K562 (cell line): ENCODE results near the gene FBXL4. TPM values are rescaled to one million over a fixed set of nuclear protein-coding genes. Genes with fewer than 3 reads are reported as not detected.

Source experiments
- ATAC-seq: fragments of 200-7000 bp; cut with Tn5 transposase; 3 replicates; pipeline ENCODE4 v1.9.1; 2020; ENCODE audit warnings: moderate library complexity
- BruUV-seq: library from RNA; stranded (reverse); fragments of 400-500 nt; replicated peaks from 2 replicates; lab custom pipeline; 2021; lab: Mats Ljungman, UMichigan
- CTCF ChIA-PET: fragments of 300-600 bp; formaldehyde crosslinking; extraction: SDS; loops from one replicate; lab custom pipeline; 2021; ENCODE audit warnings: low intra/inter-chr PET ratio; lab: Yijun Ruan, JAX
- POLR2A ChIA-PET: fragments of 300-600, 350-650 bp; sonication (Branson Sonifier 250); formaldehyde crosslinking; extraction: SDS; loops from one replicate; lab custom pipeline; 2021; ENCODE audit warnings: antibody characterized with exemption, inconsistent platforms; lab: Yijun Ruan, JAX
- DNase-seq, 4 experiments: peaks; one replicate each; pipeline versions ENCODE4 v3.0.0 to v3.0.0-alpha.2; 2011 to 2018; ENCODE audit warnings: low spot score in 3 of 4, mixed read lengths in 3 of 4; ENCODE audit errors: extremely low read depth in 1 of 4
- FAIRE-seq: peaks from 2 replicates; lab custom pipeline; 2011; peaks lifted over from hg19 to GRCh38; lab: Jason Lieb, UNC
- H2AFZ ChIP-seq: 2 replicates; pipeline ENCODE4 v1.6.0; 2011; ENCODE audit warnings: low read depth, low read length, control low read depth, inconsistent platforms
- H3K27ac ChIP-seq: fragments of 200-600 bp; 3 replicates; pipeline ENCODE4 v1.8.0; 2011; ENCODE audit warnings: low read depth, mild to moderate bottlenecking, control low read depth, inconsistent platforms, low read length, moderate library complexity, mixed read lengths; ENCODE audit errors: extremely low read depth
- H3K27me3 ChIP-seq, 2 experiments: fragments of 300-600 bp in 1 of 2; 2 replicates in 1 of 2; 3 replicates in 1 of 2; pipeline versions ENCODE4 v1.6.0 to v1.8.0; 2011; ENCODE audit warnings: inconsistent platforms in 2 of 2, low read length in 2 of 2, mild to moderate bottlenecking in 1 of 2, mixed read lengths in 1 of 2, moderate library complexity in 1 of 2; ENCODE audit not compliant: control insufficient read depth in 2 of 2, insufficient read depth in 2 of 2
- H3K36me3 ChIP-seq: fragments of 300-600 bp; 3 replicates; pipeline ENCODE4 v1.8.0; 2011; ENCODE audit warnings: mild to moderate bottlenecking, low read length, inconsistent platforms; ENCODE audit not compliant: control insufficient read depth, insufficient read depth
- H3K4me1 ChIP-seq, 2 experiments: fragments of 200-600 bp in 1 of 2; replicated peaks in 1 of 2; 2 replicates in 1 of 2; 3 replicates in 1 of 2; pipeline versions ENCODE4 v1.5.1 to v1.8.0; 2011; ENCODE audit warnings: inconsistent platforms in 2 of 2, low read length in 2 of 2, mild to moderate bottlenecking in 1 of 2, mixed read lengths in 1 of 2, moderate library complexity in 1 of 2; ENCODE audit not compliant: control insufficient read depth in 2 of 2, insufficient read depth in 2 of 2
- H3K4me2 ChIP-seq: 2 replicates; pipeline ENCODE4 v1.6.1; 2011; ENCODE audit warnings: low read length, control low read depth, inconsistent platforms, mixed read lengths; ENCODE audit not compliant: insufficient read depth
- H3K4me3 ChIP-seq: fragments of 200-600 bp; sonication (generic), shearing (Covaris generic); 2 replicates; pipeline ENCODE4 v1.5.1; 2016; ENCODE audit warnings: control low read depth, inconsistent platforms
- H3K79me2 ChIP-seq: fragments of 200-600 bp; 3 replicates; pipeline ENCODE4 v1.8.0; 2011; ENCODE audit warnings: low read length, inconsistent platforms; ENCODE audit not compliant: control insufficient read depth, insufficient read depth
- H3K9ac ChIP-seq, 2 experiments: 2 replicates each; pipeline versions ENCODE4 v1.6.0 to v1.6.1; 2011; ENCODE audit warnings: low read depth in 2 of 2, low read length in 2 of 2, control low read depth in 1 of 2, inconsistent platforms in 1 of 2, mild to moderate bottlenecking in 1 of 2, mixed read lengths in 1 of 2; ENCODE audit not compliant: insufficient read depth in 1 of 2
- H3K9me1 ChIP-seq: one replicate; pipeline ENCODE4 v1.6.0; 2011; ENCODE audit warnings: inconsistent platforms, mild to moderate bottlenecking, low read length, moderate library complexity; ENCODE audit not compliant: control insufficient read depth, insufficient read depth
- H3K9me3 ChIP-seq: replicated peaks from 2 replicates; pipeline ENCODE4 v1.5.1; 2011; ENCODE audit warnings: low read depth, low read length, inconsistent platforms; ENCODE audit not compliant: control insufficient read depth, insufficient read depth
- H4K20me1 ChIP-seq: replicated peaks from 2 replicates; pipeline ENCODE4 v1.6.1; 2011; ENCODE audit warnings: low read length, inconsistent platforms, mixed read lengths; ENCODE audit not compliant: control insufficient read depth, insufficient read depth
- ARID1B ChIP-seq: fragments of 450-650 bp; IDR thresholded peaks from 2 replicates; pipeline ENCODE4 v1.6.1; 2016; ENCODE audit warnings: antibody characterized with exemption, mild to moderate bottlenecking, inconsistent platforms
- BACH1 ChIP-seq: fragments of 200-800 bp; sonication (Bioruptor generic); IDR thresholded peaks from 2 replicates; pipeline ENCODE4 v1.6.1; 2016; ENCODE audit warnings: missing genetic modification characterization, missing compliant biosample characterization
- CCNT2 ChIP-seq: IDR thresholded peaks from 2 replicates; pipeline ENCODE4 v1.6.1; 2011; ENCODE audit warnings: borderline replicate concordance, low read depth, mild to moderate bottlenecking, moderate library complexity, mixed read lengths, low read length; ENCODE audit not compliant: insufficient read length; ENCODE audit errors: extremely low read depth
- EP300 ChIP-seq: IDR thresholded peaks from 2 replicates; pipeline ENCODE4 v1.6.1; 2012; ENCODE audit warnings: low read length, improper control_type of control experiment
- ETS2 ChIP-seq: IDR thresholded peaks from 2 replicates; pipeline ENCODE4 v1.6.1; 2016; ENCODE audit warnings: borderline replicate concordance, missing genetic modification characterization, mild to moderate bottlenecking, moderate library complexity, missing compliant biosample characterization; ENCODE audit not compliant: poor library complexity, severe bottlenecking
- HDAC6 ChIP-seq: IDR thresholded peaks from 2 replicates; pipeline ENCODE4 v1.6.1; 2012; ENCODE audit warnings: low read depth, mild to moderate bottlenecking, control low read depth, inconsistent platforms, low read length, moderate library complexity
- KDM1A ChIP-seq, 2 experiments: fragments of 450-650 bp; IDR thresholded peaks; 2 replicates each; pipeline ENCODE4 v1.6.1; 2016; ENCODE audit warnings: mild to moderate bottlenecking in 2 of 2
- RFX1 ChIP-seq: fragments of 450-650 bp; IDR thresholded peaks from 2 replicates; pipeline ENCODE4 v1.6.1; 2016; ENCODE audit warnings: mild to moderate bottlenecking, moderate library complexity
- RFX5 ChIP-seq: IDR thresholded peaks from 2 replicates; pipeline ENCODE4 v1.6.1; 2011; ENCODE audit warnings: low read depth, mild to moderate bottlenecking, improper control_type of control experiment, low read length
- RFX7 ChIP-seq: fragments of 250-450 bp; sonication (Bioruptor Pico); IDR thresholded peaks from 2 replicates; pipeline ENCODE4 v1.5.1; 2021; ENCODE audit warnings: mild to moderate bottlenecking
- SMAD1 ChIP-seq: fragments of 150-350 bp; IDR thresholded peaks from 2 replicates; pipeline ENCODE4 v1.6.1; 2014; ENCODE audit warnings: low read length, low read depth; ENCODE audit not compliant: partially characterized antibody
- SRSF9 ChIP-seq: fragments of 200-400 bp; formaldehyde crosslinking; IDR thresholded peaks from 2 replicates; pipeline ENCODE4 v1.6.1; 2017; ENCODE audit warnings: low read depth, low read length, borderline replicate concordance
- TCF3 ChIP-seq: sonication (generic); formaldehyde crosslinking; IDR thresholded peaks from 2 replicates; pipeline ENCODE4 v1.4.0; 2020; ENCODE audit warnings: mild to moderate bottlenecking, missing genetic modification reagents
- YBX1 ChIP-seq: fragments of 450-650 bp; IDR thresholded peaks from 2 replicates; pipeline ENCODE4 v1.7.1; 2016; ENCODE audit warnings: mild to moderate bottlenecking
- ZNF133 ChIP-seq: fragments of 250-450 bp; sonication (Bioruptor Pico); IDR thresholded peaks from 2 replicates; pipeline ENCODE4 v1.4.0; 2020; ENCODE audit warnings: mild to moderate bottlenecking
- ZNF165 ChIP-seq: fragments of 250-450 bp; sonication (Bioruptor Pico); IDR thresholded peaks from 2 replicates; pipeline ENCODE4 v1.4.0; 2020; ENCODE audit warnings: borderline replicate concordance
- ZNF311 ChIP-seq: fragments of 250-450 bp; sonication (Bioruptor Pico); IDR thresholded peaks from 2 replicates; pipeline ENCODE4 v1.4.0; 2020; ENCODE audit warnings: mild to moderate bottlenecking, moderate library complexity
- ZNF316 ChIP-seq: fragments of 450-650 bp; IDR thresholded peaks from 2 replicates; pipeline ENCODE4 v1.6.1; 2016
- ZNF589 ChIP-seq: fragments of 200-800 bp; sonication (Bioruptor generic); IDR thresholded peaks from 2 replicates; pipeline ENCODE4 v1.6.1; 2016; ENCODE audit warnings: low read depth, missing genetic modification characterization, missing compliant biosample characterization
- WGBS: fragments of 100-300 bp; shearing (Covaris generic); methylation state at CpG from one replicate; pipeline ENCODE4 v1.1.6; 2016; ENCODE audit warnings: low coverage, mixed read lengths; ENCODE audit not compliant: insufficient coverage; ENCODE audit errors: missing lambda C conversion rate; 5-methylcytosine and 5-hydroxymethylcytosine counted together
- in situ Hi-C: fragments of 300-500 bp; cut with MboI; formaldehyde crosslinking; loops from 4 replicates; pipeline ENCODE4 v1.15.0; 2018; ENCODE audit warnings: inconsistent platforms, mixed read lengths
- intact Hi-C: fragments of 100-400 bp; cut with micrococcal nuclease; formaldehyde crosslinking; loops from 2 replicates; pipeline ENCODE4 v1.14.2; 2022
- polyA plus RNA-seq, 8 experiments: library from polyadenylated mRNA; depleted of rRNA in 4 of 8; stranded (reverse) in 5 of 8; unstranded in 3 of 8; fragments of >200 nt; fragmentation: Nextera tagmentation in 2 of 8; fragmentation: Illumina TruSeq in 1 of 8; extraction: Ambion mirVana in 2 of 8; extraction: Trizol in 1 of 8; gene quantifications; 2 replicates each; pipeline versions ENCODE4 v1.2.1 to v1.2.3, GENCODE V29; 2011 to 2014; ENCODE audit warnings: inconsistent platforms in 1 of 8, missing spikeins in 1 of 8
- total RNA-seq, 7 experiments: library from RNA; depleted of rRNA in 6 of 7; stranded (reverse); fragments of >200 nt in 6 of 7; fragmentation: Illumina TruSeq in 2 of 7; extraction: Trizol in 2 of 7; gene quantifications; 2 replicates each; pipeline versions ENCODE4 v1.2.1 to v1.2.3, GENCODE V29; 2011 to 2021; ENCODE audit warnings: low replicate concordance in 1 of 7
- TF ChIP-seq, protein P1 (sequence below): sonication (generic); formaldehyde crosslinking; IDR thresholded peaks from 2 replicates; pipeline ENCODE4 v1.8.1; 2023; ENCODE audit warnings: mild to moderate bottlenecking, missing genetic modification reagents
- TF ChIP-seq, protein P2 (sequence below): fragments of 250-450 bp; sonication (Bioruptor Pico); IDR thresholded peaks from 2 replicates; pipeline ENCODE4 v1.5.0; 2020; ENCODE audit warnings: mild to moderate bottlenecking, borderline replicate concordance
- TF ChIP-seq, protein P3 (sequence below): sonication (generic); IDR thresholded peaks from 2 replicates; pipeline ENCODE4 v1.6.1; 2016

Gene FBXL4
- total and polyA plus RNA-seq, 9 of the 15 experiments (the other 6 are each of a cell fraction or from before 2014, with no cell fraction given): 4.2 to 23.1 (median 7.7) TPM

DNA sequence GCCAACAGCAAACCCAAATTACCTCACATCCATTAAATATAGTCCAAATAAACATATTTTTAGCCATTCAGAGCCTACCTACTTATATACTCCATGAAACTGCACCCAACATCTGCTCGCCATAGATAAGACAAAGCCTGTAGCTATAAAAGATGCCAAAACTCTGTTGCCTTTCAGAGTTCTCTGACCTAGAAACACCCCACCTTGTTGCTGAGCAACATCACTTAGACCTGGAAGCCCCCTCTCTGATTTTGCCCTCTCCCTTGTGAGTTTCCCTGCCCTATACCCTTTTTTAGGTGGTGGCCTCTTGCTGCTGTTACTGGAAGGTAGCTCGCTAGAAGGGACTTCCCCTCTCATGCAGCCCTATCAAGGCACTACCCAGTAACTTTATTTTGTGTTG lies 27.7 kb upstream of the FBXL4 start:
- Histone ChIP-seq H3K36me3 (no peaks in the 10 kb centered on the region), H3K4me2 (peak overlapping the region; percentile 45), H3K27ac (peak overlapping the region; percentile 51; the same call in 1 of the 3 replicates), H3K9me3 (peaks cover 4% of the 10 kb centered on the region), H2AFZ (no peak overlapping the region), H3K79me2 (no peaks in the 10 kb centered on the region), H3K9ac (no peak overlapping the region), H3K4me3 (no peak overlapping the region), H3K9me1 (no peaks in the 10 kb centered on the region), H4K20me1 (no peaks in the 10 kb centered on the region), H3K27me3 (no peaks in the 10 kb centered on the region), H3K4me1 (peaks cover 0 to 21% of the 10 kb centered on the region in 2 experiments; a peak in 2 of 5 replicates)
- intact Hi-C loops: no loop called here
- ChIA-PET POLR2A (interaction anchor here (1.1 to 1.2 kb wide), 2 partner anchors 15 to 25 kb away, joined by 3 to 4 read pairs; no protein-coding TSS in a partner anchor), CTCF (no interaction called here)
- BruUV-seq: no TSS peak
- DNase-seq: peak; percentile 9 to 53 (median 22)
- FAIRE-seq: peak; percentile 64
- in situ Hi-C loops: no loop called here
- peak; percentile 81 for ATAC-seq
- WGBS: 6% methylated on average over 2 of the region's 2 CpGs
- TF ChIP-seq, protein P1, sequence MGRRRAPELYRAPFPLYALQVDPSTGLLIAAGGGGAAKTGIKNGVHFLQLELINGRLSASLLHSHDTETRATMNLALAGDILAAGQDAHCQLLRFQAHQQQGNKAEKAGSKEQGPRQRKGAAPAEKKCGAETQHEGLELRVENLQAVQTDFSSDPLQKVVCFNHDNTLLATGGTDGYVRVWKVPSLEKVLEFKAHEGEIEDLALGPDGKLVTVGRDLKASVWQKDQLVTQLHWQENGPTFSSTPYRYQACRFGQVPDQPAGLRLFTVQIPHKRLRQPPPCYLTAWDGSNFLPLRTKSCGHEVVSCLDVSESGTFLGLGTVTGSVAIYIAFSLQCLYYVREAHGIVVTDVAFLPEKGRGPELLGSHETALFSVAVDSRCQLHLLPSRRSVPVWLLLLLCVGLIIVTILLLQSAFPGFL: no peak
- peak; percentile 60 for TF ChIP-seq RFX1
- no peak for TF ChIP-seq ZNF311 (CRISPR knock-in tag)
- no peak for TF ChIP-seq YBX1
- TF ChIP-seq ETS2: no peak
- no peak for TF ChIP-seq RFX5
- no peak for TF ChIP-seq SMAD1
- TF ChIP-seq KDM1A (IDR thresholded peaks at IDR 0.05): no peak
- peak; percentile 86 for TF ChIP-seq ARID1B
- TF ChIP-seq HDAC6: no peak
- no peak for TF ChIP-seq ZNF133
- TF ChIP-seq, protein P2, sequence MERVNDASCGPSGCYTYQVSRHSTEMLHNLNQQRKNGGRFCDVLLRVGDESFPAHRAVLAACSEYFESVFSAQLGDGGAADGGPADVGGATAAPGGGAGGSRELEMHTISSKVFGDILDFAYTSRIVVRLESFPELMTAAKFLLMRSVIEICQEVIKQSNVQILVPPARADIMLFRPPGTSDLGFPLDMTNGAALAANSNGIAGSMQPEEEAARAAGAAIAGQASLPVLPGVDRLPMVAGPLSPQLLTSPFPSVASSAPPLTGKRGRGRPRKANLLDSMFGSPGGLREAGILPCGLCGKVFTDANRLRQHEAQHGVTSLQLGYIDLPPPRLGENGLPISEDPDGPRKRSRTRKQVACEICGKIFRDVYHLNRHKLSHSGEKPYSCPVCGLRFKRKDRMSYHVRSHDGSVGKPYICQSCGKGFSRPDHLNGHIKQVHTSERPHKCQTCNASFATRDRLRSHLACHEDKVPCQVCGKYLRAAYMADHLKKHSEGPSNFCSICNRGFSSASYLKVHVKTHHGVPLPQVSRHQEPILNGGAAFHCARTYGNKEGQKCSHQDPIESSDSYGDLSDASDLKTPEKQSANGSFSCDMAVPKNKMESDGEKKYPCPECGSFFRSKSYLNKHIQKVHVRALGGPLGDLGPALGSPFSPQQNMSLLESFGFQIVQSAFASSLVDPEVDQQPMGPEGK: no peak
- TF ChIP-seq BACH1 (tag): no peak
- TF ChIP-seq ZNF316: no peak
- TF ChIP-seq TCF3 (CRISPR knock-in tag): peak; percentile 76
- TF ChIP-seq, protein P3, sequence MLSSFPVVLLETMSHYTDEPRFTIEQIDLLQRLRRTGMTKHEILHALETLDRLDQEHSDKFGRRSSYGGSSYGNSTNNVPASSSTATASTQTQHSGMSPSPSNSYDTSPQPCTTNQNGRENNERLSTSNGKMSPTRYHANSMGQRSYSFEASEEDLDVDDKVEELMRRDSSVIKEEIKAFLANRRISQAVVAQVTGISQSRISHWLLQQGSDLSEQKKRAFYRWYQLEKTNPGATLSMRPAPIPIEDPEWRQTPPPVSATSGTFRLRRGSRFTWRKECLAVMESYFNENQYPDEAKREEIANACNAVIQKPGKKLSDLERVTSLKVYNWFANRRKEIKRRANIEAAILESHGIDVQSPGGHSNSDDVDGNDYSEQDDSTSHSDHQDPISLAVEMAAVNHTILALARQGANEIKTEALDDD: no peak
- TF ChIP-seq SRSF9: no peak
- no peak for TF ChIP-seq ZNF165 (CRISPR knock-in tag)
- no peak for TF ChIP-seq CCNT2
- TF ChIP-seq ZNF589 (CRISPR knock-in tag): no peak
- TF ChIP-seq RFX7 (CRISPR knock-in tag): no peak
- TF ChIP-seq EP300: peak; percentile 19; the same call in 1 of the 2 replicates
